Neural cell (in vitro differentiated cells): ENCODE results near the gene JPT1.
"Not testable (repeated sequence)": the region's sequence is repeated elsewhere in the genome, so short reads cannot be mapped to it uniquely, and the experiment has no call there.

ENCODE experiments used
- EP300 ChIP-seq: fragments of 450-650 bp; conservative IDR thresholded peaks from 2 replicates; pipeline ENCODE4 v1.6.1; 2014; ENCODE audit warnings: antibody characterized with exemption, mild to moderate bottlenecking, moderate library complexity; ENCODE audit not compliant: poor library complexity, severe bottlenecking
- EZH2 ChIP-seq: fragments of 200-600, 300-800 bp; shearing (Covaris generic), sonication (generic); IDR thresholded peaks from 2 replicates; pipeline ENCODE4 v1.6.1; 2014; ENCODE audit warnings: antibody characterized with exemption, low read length, borderline replicate concordance, mild to moderate bottlenecking; ENCODE audit not compliant: insufficient read depth, poor library complexity, severe bottlenecking
- POLR2AphosphoS5 ChIP-seq: IDR thresholded peaks from 2 replicates; pipeline ENCODE4 v1.6.1; 2012
- RAD21 ChIP-seq: fragments of 450-650 bp; conservative IDR thresholded peaks from 2 replicates; pipeline ENCODE4 v1.6.1; 2014; ENCODE audit warnings: antibody characterized with exemption, mild to moderate bottlenecking, moderate library complexity
- TF ChIP-seq, protein P1 (sequence below): fragments of 450-650 bp; IDR thresholded peaks from 2 replicates; pipeline ENCODE4 v1.5.1; 2014; ENCODE audit warnings: antibody characterized with exemption, mild to moderate bottlenecking, moderate library complexity; ENCODE audit not compliant: poor library complexity, severe bottlenecking

DNA sequence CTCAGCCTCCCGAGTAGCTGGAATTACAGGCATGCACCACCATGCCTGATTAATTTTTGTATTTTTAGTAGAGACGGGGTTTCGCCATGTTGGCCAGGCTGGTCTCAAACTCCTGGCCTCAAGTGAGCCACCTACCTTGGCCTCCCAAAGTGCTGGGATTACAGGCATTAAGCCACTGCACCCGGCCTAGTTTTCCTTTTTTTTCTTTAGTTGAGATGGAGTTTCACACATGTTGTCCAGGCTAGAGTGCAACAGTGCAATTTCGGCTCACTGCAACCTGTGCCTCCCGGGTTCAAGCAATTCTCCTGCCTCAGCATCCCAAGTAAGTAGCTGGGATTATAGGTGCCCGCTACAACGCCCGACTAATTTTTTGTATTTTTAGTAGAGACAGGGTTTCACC is 16.6 kb downstream of the JPT1 start:
- TF ChIP-seq, protein P1, sequence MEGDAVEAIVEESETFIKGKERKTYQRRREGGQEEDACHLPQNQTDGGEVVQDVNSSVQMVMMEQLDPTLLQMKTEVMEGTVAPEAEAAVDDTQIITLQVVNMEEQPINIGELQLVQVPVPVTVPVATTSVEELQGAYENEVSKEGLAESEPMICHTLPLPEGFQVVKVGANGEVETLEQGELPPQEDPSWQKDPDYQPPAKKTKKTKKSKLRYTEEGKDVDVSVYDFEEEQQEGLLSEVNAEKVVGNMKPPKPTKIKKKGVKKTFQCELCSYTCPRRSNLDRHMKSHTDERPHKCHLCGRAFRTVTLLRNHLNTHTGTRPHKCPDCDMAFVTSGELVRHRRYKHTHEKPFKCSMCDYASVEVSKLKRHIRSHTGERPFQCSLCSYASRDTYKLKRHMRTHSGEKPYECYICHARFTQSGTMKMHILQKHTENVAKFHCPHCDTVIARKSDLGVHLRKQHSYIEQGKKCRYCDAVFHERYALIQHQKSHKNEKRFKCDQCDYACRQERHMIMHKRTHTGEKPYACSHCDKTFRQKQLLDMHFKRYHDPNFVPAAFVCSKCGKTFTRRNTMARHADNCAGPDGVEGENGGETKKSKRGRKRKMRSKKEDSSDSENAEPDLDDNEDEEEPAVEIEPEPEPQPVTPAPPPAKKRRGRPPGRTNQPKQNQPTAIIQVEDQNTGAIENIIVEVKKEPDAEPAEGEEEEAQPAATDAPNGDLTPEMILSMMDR = not testable (repeated sequence)
- TF ChIP-seq EZH2, EP300, RAD21, POLR2AphosphoS5: not testable (repeated sequence)
